Measurements from ENCODE around the gene SMIM38.

SMIM38 gene

GRCh38 chr11:69162505-69162904, 6.8 kb downstream of the SMIM38 start:
- DNase-seq: no peak

GRCh38 chr11:69163842-69164241, 8.1 kb downstream of the SMIM38 start:
- no peak for DNase-seq

GRCh38 chr11:69164824-69165223, 9.1 kb downstream of the SMIM38 start:
- DNase-seq: no peak

DNA sequence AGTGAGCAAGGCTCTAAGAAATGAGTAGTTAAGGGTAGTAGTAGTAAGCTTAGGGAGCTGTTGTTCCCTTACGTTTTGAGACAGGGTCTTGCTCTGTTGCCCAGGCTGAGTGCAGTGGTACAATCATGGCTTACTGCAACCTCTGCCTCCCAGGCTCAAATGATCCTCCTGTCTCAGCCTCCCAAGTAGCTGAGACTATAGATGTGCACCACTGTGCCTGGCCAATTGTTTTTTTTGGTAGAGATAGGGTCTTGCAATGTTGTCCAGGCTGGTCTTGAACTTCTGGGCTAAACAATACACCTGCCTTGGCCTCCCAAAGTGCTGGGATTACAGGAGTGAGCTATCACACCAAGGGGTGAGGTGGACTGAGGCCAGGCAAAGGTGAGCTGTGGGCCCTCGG, 10.0 kb downstream of the SMIM38 start:
- no peak for DNase-seq

GRCh38 chr11:69166218-69167115, 10.7 kb downstream of the SMIM38 start:
- DNase-seq: peak; percentile 17

GRCh38 chr11:69167130-69167915, 11.6 kb downstream of the SMIM38 start:
- DNase-seq: no peak

DNA sequence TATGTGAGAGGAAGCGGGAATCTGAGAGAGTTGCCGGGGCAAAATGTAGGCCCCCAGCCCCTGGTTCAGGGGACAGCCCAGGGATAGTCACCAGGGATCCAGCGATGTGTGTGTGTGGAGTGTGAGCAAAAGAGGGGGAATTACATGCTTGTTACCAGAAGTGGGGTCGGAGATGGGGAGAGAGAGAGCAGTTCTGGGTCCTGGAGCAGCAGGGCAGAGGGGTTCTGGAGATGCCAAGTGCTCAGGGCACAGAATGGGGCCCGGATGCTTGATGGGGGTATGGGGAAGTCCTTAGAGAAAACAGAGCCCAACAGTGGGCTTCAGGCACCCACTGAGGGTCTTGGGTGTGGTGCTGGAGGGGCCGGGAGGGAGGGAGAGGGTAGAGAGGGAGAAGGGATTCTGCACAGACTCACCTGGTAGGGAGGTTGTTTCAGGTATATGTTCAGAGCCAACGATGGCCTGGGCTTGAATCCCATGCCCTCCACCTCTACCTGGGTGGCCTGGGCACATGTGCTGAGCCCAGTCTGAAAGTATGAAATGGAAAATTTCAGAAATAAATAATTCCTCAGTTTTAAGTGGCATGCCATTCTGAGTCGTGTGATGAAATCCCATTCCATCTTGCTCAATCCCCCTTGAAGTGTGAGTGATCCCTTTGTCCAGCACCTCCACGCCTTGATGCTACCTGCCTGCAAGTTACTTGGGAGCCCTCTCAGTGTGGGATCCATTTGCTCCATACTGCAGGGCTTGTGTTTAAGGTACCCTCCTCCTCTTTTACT, 12.4 kb downstream of the SMIM38 start:
- DNase-seq: no peak

DNA sequence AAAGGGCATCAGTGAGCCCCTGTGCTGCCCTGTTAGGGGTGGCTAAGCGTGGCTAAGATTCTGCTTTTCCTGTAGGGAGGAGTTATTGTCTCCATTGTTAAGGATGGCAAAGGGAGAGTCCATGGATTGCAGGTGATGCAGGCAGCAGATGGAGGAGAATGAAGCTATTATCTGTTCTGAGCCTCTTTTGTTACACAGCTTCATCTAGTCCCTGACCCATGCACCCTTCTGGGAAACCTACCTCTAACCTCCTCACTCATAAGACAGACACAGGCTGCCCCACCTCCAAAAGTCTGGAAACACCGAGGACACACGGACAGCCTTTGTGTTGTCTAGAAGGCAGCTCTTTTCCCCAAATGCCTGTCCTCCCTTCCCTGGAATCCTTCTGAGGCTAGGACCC, 13.7 kb downstream of the SMIM38 start:
- no peak for DNase-seq

DNA sequence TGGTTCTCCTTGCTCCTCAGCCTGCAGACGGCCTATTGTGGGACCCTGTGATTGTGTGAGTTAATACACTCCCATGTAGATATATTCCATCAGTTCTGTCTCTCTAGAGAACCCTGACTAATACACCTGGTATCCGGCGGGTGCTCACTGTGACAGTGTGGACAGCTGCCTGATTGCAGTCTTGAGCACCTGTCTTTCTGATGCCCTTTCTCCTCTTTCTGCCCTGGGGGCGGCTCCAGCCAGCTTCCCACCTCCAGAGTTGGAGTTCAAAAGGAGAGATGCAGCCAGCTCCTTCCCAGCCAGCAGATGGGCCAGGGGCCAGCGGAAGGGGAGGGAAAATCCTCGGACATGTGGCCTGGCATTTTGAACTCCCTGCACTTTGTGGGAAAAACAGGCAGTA, 15.0 kb downstream of the SMIM38 start:
- no peak for DNase-seq

GRCh38 chr11:69171476-69172240, 15.9 kb downstream of the SMIM38 start:
- DNase-seq: no peak

DNA sequence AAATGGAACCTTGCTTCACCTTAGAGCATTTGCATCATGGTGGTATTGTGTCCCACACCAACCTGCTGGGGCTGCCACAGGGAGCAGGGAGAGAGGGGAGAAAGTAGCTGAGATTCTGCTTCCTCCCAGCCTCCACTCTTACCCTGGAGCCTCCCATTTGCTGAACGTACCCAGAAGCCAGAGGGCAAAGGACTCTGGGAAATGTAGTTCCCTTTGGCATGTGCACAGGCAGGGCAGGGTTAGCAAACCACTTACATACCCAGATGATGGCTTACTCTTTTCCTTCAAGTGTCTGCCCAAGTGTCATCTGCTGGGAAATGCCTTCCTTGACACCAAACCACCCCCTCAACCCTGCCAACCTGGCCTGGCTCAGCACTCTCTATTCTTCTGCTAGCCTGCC, 16.9 kb downstream of the SMIM38 start:
- DNase-seq: no peak

- no peak for DNase-seq
Observed at GRCh38 chr11:69173331-69173730, 17.6 kb downstream of the SMIM38 start.

GRCh38 chr11:69173925-69174581, 18.3 kb downstream of the SMIM38 start:
- no peak for DNase-seq

- DNase-seq: no peak
Observed at GRCh38 chr11:69174841-69175240, 19.1 kb downstream of the SMIM38 start.

DNA sequence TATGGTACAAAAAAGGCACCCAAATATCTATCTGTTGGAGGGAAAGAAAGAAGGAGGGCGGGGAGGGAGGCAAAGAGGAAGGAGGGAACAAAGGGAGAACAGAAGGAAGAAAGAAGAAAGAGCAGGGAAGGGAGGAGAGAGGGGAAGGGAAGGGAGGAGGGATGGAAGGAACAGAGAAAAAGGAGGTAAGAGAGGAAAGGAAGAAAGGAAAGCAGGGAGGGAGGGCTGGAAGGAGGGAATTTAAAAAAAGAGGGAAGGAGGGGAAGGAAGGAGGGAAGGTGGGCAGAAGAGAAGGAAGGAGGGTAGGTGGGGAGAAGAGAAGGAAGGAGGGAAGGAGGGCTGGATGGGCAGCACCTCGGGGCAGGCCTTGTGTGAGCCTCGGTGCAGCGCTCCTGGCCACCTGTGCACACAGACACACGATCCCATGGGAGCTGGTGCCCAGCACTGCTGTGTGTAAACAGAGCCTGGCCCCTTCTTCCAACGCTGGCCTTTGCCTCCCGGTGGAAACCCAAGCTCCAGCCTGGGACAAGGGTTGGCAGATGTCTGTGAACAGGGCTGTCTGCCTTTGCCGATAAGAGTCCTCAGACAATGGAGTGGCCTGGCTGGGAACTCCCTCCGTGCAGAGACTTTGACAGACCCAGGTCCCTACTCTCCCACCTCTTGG, 23.2 kb downstream of the SMIM38 start:
- no peak for DNase-seq

DNA sequence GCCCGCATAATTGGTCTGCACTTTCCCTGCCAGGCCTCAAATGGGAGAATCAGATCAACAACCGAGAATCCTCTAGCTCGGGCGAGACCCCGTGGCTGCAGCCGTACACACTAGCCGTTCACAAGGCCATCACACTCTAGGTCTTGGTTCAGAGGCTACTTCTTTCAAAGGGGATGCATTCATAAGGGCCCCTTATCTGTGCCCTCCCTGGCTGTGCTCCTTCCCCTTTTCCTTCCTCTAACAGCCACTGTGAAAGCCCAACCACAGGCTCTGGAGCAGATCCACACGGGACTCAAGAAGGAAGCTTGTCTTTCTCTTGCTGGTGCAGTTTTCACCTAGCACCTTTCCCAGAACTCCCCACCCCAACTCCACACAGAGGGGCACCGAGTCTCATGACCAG, 24.5 kb downstream of the SMIM38 start:
- no peak for DNase-seq

DNA sequence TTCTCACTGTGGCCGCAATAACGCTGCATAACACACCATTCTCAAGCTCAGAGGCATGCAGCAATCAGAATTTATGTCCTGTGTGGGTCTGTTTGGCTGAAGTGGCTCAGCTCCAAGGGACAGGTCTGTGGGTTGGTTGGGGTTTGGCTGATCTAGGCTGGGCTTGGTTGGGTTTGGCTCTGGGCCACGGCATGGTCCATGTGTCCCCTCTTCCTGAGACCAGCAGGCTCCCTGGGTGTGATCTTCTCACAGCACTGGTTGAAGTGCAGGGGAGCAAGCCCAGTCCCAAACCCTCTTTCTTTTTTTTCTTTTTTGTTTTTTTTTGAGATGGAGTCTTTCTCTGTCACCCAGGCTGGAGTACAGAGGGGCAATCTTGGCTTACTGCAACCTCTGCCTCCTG, 25.0 kb downstream of the SMIM38 start:
- no peak for DNase-seq

DNA sequence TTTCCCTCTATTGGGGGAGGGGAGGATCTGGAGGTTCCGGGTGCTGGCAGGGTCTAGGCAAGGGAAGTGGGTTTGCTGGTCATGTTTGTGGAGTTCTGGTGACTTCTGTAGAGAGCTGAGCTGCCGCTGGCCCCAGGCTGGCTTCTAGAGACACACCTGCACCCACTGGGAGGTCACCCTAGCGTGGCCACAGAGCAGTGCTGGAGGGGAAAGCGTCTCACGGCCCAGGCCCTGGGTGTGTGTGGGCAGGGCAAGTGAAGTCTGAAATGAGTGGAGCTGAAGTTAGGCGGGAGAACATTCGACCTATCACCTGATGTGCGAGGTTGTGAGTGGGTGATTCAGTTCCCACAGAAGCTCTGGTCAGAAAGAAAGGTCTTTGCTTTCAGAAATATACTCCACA, 27.9 kb downstream of the SMIM38 start:
- no peak for DNase-seq

DNA sequence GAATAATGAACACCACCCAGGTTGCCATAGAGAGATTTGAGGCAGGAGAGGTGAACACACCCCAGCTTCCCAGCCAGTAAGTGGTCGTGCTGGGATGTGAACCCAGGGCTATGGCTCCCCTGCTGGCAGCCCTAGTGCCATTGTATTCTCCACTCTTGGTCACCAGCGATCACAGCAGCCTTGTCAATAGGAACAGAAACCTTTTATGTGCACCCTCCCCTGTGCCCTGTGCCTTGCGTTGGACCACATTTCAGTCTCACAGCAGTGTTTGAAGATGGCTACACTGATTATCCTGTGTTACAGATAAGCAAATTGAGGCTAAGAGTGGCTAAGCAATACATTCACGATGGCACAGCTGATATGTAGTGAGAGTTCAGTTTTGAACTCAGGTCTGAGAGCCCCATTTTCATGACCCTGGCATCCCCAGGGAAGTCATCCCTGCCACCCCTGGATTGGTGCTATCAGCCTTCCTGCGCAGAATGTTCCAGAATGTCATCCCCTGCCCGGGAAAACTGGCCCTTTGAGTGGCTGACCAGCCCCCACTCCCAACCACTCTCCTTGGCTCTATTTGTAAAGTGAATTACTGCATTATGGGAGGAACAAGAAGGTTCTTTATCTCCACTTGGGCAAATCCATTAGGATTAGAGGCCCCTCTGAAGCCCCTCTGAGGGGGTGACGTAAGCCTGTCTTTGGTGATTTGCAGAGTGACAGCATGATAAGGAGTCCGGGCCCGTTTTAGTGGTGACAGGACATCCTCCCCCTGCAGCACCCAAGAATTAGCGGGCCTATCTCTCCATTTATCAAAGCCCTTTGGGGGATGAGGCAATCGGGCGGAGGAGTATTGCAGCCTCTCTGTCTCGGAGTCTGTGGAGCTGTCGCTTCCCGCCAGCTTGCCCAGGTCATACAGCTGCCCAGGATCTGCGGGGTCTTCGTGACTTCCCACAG, 30.9 kb downstream of the SMIM38 start:
- no peak for DNase-seq

DNA sequence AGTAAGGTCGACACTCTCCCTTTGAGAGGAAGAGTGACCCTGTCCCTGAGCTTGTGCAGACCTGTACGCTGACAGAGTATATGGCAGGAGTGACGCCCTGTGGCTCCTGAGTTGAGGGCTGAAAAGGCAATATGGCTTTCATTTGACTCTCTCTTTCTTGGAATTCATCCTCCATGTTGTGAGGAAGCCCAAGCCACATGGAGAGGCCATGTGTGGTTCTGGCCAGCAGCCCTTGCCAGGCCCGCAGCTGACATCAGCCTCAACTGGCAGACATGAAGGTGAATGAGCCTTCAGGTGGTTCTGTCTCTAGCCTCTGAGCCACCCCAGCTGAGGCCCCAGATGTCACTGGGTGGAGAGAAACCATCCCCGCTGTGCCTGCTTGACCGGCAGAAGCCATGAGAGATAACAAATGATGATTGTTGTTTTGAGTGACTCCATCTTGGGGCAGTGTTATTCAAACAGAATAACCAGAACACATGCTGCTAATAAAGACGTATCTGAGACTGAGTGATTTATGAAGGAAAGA, 31.9 kb downstream of the SMIM38 start:
- DNase-seq: no peak
